GM12801 (cell line): ENCODE results near the gene ARHGEF28.

Experiments
- TF ChIP-seq, protein P1 (sequence below): IDR thresholded peaks from one replicate; pipeline ENCODE4 v1.5.1; 2011; ENCODE audit warnings: control low read depth; ENCODE audit not compliant: insufficient read length; ENCODE audit errors: extremely low read depth

The ARHGEF28 gene

GRCh38 chr5:73644385-73644963 is 18.5 kb downstream of the ARHGEF28 start:
- TF ChIP-seq, protein P1, sequence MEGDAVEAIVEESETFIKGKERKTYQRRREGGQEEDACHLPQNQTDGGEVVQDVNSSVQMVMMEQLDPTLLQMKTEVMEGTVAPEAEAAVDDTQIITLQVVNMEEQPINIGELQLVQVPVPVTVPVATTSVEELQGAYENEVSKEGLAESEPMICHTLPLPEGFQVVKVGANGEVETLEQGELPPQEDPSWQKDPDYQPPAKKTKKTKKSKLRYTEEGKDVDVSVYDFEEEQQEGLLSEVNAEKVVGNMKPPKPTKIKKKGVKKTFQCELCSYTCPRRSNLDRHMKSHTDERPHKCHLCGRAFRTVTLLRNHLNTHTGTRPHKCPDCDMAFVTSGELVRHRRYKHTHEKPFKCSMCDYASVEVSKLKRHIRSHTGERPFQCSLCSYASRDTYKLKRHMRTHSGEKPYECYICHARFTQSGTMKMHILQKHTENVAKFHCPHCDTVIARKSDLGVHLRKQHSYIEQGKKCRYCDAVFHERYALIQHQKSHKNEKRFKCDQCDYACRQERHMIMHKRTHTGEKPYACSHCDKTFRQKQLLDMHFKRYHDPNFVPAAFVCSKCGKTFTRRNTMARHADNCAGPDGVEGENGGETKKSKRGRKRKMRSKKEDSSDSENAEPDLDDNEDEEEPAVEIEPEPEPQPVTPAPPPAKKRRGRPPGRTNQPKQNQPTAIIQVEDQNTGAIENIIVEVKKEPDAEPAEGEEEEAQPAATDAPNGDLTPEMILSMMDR, result no peak

DNA sequence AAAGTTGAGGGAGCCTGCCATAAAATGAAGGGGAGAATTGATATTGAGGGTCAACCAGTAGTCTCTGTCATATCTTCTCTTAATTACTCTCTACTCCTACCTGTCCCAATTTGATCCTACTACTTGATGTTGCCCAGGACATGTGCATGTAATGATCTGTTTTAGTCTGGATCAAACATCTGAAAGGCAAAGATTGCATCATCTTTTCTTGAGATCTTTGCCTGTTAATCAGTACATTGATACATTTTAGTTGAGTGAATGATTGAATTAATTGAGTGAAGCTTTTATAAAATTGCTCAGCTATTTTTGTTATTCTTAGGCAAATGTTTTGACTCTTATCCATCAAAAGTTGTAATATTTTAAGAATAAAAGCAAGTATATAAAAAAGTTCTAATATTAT is 21.7 kb downstream of the ARHGEF28 start:
- TF ChIP-seq, protein P1, result no peak

- TF ChIP-seq, protein P1, result no peak
Measured at GRCh38 chr5:73648515-73648914, 22.5 kb downstream of the ARHGEF28 start.

- TF ChIP-seq, protein P1, result no peak
Measured at GRCh38 chr5:73649926-73650325, 23.9 kb downstream of the ARHGEF28 start.

- TF ChIP-seq, protein P1, result no peak
Measured at GRCh38 chr5:73652391-73652790, 26.4 kb downstream of the ARHGEF28 start.

GRCh38 chr5:73654171-73654811 is 28.3 kb downstream of the ARHGEF28 start:
- TF ChIP-seq, protein P1, result no peak

- TF ChIP-seq, protein P1, result no peak
Measured at GRCh38 chr5:73654819-73655318, 28.9 kb downstream of the ARHGEF28 start.
